Memory B cell (primary cell): Measurements from ENCODE around the gene TOM1L2.

Experiments used
- ATAC-seq: fragments of 150-1000 bp; cut with Tn5 transposase; 2 replicates; pipeline ENCODE4 v1.10.0; 2021; ENCODE audit warnings: low read depth, mild to moderate bottlenecking, moderate library complexity
- DNase-seq, 2 donors: peaks; one replicate each; pipeline ENCODE4 v3.0.0; 2022; ENCODE audit warnings: low spot score in 2 of 2
- H3K27ac Mint-ChIP-seq: one replicate; pipeline ENCODE4 v1.8.0; 2022; ENCODE audit warnings: mild to moderate bottlenecking, moderate library complexity, mixed read lengths
- H3K27me3 Mint-ChIP-seq: one replicate; pipeline ENCODE4 v1.8.0; 2022; ENCODE audit warnings: mixed read lengths
- H3K36me3 Mint-ChIP-seq: one replicate; pipeline ENCODE4 v1.8.0; 2022; ENCODE audit warnings: mild to moderate bottlenecking, mixed read lengths
- H3K4me1 Mint-ChIP-seq: one replicate; pipeline ENCODE4 v1.8.0; 2022; ENCODE audit warnings: mixed read lengths
- H3K4me3 Mint-ChIP-seq: one replicate; pipeline ENCODE4 v1.8.0; 2022; ENCODE audit warnings: mild to moderate bottlenecking, moderate library complexity, mixed read lengths
- H3K9me3 Mint-ChIP-seq: one replicate; pipeline ENCODE4 v1.8.0; 2022; ENCODE audit warnings: mixed read lengths

Gene TOM1L2

DNA sequence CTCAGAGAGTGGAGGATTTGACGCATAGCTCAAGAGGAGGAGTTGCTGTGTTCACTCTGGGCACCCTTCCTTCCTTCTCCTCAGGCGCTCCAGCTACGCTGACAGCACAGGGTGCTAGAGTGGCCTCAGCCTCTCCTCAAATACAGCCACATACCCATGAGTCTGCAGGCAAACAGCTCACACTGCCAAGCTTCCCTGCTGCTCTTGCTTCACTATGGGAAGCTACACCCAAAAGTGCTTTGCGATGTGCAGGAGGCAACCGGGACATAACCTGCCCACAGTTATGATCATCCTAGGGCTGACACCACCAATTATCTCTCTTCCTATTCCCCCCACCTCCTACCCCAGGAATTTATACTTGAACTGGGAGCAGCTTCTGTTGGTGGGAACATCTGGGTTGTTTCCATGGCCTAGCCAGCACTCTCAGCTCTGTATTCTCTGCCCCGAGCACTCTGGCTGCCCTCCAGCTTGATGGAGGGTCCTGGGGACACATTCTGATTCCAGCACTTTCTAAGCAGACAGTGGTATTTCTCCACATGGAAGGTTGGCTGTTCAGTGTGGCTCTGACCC lies 95.2 kb downstream of the TOM1L2 start:
- Mint-ChIP-seq H3K36me3 (peaks cover 13% of the 10 kb centered on the region), H3K27ac (no peak overlapping the region), H3K9me3 (no peaks in the 10 kb centered on the region), H3K4me1 (no peaks in the 10 kb centered on the region), H3K27me3 (no peaks in the 10 kb centered on the region), H3K4me3 (no peak overlapping the region)
- DNase-seq: no peak
- no peak for ATAC-seq

DNA sequence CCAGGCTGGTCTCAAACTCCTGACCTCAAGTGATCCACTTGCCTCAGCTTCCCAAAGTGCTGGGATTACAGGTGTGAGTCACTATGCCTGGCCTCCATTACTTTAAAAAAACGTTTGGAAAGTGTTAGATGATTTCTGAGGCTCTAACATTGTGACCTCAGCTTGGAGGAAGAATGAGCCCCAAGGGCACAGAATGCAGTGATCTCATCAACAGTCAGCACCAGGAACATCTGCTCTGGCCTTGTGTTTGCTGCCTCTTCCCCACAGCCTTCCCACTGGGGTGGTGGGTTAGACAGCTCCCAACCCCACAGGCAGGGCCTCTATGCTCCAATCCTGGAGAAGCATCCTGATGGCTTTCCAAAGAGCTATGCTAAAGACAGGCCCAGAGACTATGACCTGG lies 97.7 kb downstream of the TOM1L2 start:
- DNase-seq: no peak
- Mint-ChIP-seq H3K9me3 (no peaks in the 10 kb centered on the region), H3K4me3 (no peak overlapping the region), H3K36me3 (peaks cover 14% of the 10 kb centered on the region), H3K4me1 (no peaks in the 10 kb centered on the region), H3K27ac (no peak overlapping the region), H3K27me3 (no peaks in the 10 kb centered on the region)
- no peak for ATAC-seq

DNA sequence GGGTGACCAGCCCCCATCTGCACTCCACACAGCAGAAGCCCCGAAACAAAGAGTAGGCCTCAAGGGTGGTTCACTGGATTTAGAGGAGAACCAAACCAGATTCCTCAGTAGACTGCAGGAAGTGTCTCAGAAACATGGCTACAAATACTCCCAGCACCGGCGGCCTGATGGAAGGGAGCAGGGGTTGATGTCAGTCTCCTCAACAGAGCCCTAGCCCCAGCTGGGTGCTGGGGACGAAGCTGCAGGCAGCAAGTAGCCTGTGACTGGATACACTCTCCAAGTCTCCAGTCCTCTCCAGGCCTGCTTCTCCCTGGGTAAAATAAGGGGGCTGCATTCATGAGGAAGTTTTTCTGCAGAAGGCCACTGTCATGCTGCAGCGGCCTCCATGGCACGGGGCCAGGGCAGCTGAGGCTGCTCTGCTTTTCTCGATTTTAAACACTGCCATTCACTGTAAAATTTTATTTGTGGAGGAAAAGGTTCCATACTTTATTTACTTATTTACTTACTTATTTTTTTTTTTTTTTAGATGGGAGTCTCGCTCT lies 98.7 kb downstream of the TOM1L2 start:
- DNase-seq (no peak), ATAC-seq (no peak)
- Mint-ChIP-seq H3K27me3 (no peaks in the 10 kb centered on the region), H3K36me3 (peaks cover 15% of the 10 kb centered on the region), H3K4me1 (no peaks in the 10 kb centered on the region), H3K4me3 (no peak overlapping the region), H3K27ac (no peak overlapping the region), H3K9me3 (no peaks in the 10 kb centered on the region)

DNA sequence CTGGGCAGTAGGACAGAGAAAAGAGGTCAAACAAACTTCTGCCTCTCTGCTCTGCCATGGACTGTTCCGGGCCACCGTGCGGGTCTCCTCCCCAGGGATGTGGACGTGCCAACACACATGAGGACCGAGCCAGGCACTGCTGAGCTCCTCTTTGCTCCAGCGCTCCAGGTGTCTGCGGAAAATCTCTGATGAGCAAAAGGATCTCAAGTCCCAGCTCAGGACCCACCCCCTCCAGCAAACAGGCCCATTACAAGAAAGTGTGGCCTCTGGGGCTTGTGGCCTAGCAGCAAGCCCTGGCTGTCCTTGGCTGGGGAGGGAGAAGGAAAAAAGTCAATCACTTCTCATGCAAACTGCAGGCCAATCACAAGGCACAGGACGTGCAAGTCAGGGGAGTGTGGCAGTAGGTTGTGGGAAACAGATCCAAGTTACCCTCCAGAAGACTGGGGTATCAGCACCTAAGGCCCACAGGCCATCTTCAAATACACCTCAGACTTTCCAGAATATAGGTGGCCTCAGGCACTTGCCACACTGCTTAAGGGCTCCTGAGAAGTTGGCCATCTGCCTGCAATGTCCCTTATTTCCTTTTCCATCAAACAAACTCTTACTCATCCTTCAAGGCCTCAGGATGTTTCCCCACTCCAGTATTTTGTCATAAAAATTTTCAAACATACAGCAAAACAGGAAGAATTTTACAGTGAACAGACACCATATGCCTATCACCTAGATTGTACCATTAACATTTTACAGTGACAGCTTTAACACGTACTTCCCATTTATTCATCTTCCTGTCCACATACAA lies 99.5 kb downstream of the TOM1L2 start:
- Mint-ChIP-seq H3K27me3 (no peaks in the 10 kb centered on the region), H3K4me3 (no peak overlapping the region), H3K36me3 (peaks cover 13% of the 10 kb centered on the region), H3K4me1 (no peaks in the 10 kb centered on the region), H3K9me3 (no peaks in the 10 kb centered on the region), H3K27ac (no peak overlapping the region)
- no peak for ATAC-seq
- DNase-seq: no peak

DNA sequence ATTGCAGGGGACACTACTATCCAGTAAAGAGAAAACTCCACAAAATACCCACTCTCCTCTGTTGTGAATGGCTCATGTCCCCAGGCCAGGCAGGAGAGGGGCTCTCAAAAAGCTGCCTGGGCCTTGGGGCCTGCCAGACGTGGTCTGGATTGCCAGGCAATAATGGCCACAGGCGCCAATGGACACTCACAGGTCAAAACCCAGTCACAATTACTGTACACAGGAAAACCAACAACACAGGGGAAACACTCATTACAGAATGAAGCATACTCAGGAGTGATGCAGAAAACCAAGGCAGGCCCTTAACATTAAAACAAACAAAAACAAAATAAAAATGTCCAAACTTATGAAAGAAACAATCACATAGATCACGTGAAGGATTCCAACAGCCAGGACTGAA lies 100.3 kb downstream of the TOM1L2 start:
- no peak for ATAC-seq
- no peak for DNase-seq
- no peaks in the 10 kb centered on the region for H3K4me1 Mint-ChIP-seq
- H3K27ac Mint-ChIP-seq: no peak overlapping the region
- no peaks in the 10 kb centered on the region for H3K27me3 Mint-ChIP-seq
- no peaks in the 10 kb centered on the region for H3K9me3 Mint-ChIP-seq
- no peak overlapping the region for H3K4me3 Mint-ChIP-seq
- H3K36me3 Mint-ChIP-seq: peaks cover 10% of the 10 kb centered on the region

DNA sequence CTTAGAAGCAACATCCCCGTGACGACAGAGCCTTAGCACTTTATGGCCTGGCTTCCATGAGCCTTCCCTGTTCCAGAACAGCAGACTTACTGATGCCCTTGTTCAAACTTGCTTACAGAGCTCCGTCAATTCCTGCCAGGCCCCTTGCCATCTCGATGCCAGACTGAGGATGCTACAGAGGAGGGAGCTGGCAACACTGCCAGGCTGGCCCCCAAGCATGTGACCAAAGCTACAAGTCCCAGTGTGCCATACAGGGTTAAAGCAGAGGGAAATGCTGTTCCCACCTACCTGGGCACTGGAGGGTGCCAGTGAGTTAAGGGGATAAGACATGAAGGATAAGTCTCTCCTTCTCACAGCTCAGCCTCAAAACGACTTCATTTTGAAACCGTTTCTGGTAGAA lies 102.0 kb downstream of the TOM1L2 start:
- H3K9me3 Mint-ChIP-seq: no peaks in the 10 kb centered on the region
- no peaks in the 10 kb centered on the region for H3K4me1 Mint-ChIP-seq
- DNase-seq (no peak), ATAC-seq (no peak)
- H3K36me3 Mint-ChIP-seq: peaks cover 6% of the 10 kb centered on the region
- H3K27me3 Mint-ChIP-seq: no peaks in the 10 kb centered on the region
- H3K27ac Mint-ChIP-seq: no peak overlapping the region
- no peak overlapping the region for H3K4me3 Mint-ChIP-seq

DNA sequence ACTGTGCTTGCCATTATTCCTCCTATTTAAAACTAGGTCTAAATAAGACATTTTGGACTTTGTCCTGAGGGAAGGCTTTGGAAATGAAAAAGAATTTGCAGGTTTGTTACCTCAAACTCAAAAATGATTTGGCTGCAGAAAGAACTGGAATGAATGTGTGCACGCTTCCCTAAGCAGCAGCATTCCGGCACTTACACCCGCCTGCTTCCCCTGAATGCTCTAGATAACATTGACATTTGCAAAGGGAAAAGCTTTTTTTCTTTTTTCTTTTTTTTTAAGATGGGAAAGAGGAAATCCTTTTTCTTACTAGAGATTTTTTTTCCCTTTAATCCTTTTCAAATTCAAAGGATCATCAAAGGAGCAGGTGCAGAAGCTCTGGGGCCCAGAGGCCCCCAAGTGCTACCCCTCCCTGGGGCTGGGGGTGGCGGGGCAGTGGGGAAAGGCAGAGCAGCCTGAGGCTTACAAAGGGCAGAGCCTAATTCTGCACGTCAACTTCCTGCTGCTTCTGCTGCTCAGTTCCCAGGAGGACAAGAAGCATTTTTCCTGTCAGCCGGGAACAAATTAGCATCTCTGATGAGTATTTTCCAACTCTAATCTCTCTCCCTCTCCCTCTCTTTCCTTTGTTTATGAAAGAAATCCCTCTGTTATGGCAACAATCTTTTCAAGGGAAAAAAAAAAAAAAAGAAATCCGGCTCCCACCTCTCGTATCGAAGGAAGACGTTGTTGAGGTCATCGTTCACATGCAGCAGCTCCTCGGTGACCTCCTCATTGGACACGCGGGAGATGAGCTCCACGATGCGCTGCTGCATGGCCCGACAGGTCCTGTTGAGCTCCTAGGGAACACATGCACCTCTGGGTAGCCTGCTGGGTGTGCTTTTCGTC lies 103.3 kb downstream of the TOM1L2 start:
- Mint-ChIP-seq H3K4me3 (no peak overlapping the region), H3K9me3 (no peaks in the 10 kb centered on the region), H3K4me1 (no peaks in the 10 kb centered on the region), H3K36me3 (peaks cover 6% of the 10 kb centered on the region), H3K27ac (no peak overlapping the region), H3K27me3 (no peaks in the 10 kb centered on the region)
- ATAC-seq (no peak), DNase-seq (no peak)

DNA sequence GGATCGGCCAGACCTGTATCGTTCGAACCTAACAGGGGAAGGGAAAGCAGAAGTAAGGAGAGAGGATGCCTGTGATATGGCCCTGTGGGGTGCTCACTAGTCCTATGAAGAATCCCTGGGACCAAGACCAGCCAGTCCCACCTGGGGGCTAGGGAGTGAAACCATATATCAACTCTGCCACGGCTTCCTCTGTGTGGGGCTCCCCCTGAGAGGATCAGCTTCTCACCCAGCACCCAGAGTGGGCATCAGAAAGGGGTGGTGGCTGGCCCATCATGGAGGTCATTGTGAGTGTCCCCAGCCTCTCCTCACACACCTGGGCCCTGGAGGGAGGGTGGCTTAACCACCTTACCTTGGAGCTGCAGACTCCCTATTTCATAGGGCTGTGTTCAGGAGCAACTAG lies 105.3 kb downstream of the TOM1L2 start:
- no peaks in the 10 kb centered on the region for H3K9me3 Mint-ChIP-seq
- no peaks in the 10 kb centered on the region for H3K4me1 Mint-ChIP-seq
- no peak overlapping the region for H3K27ac Mint-ChIP-seq
- peaks cover 6% of the 10 kb centered on the region for H3K36me3 Mint-ChIP-seq
- ATAC-seq: no peak
- H3K27me3 Mint-ChIP-seq: no peaks in the 10 kb centered on the region
- no peak overlapping the region for H3K4me3 Mint-ChIP-seq
- DNase-seq: no peak

DNA sequence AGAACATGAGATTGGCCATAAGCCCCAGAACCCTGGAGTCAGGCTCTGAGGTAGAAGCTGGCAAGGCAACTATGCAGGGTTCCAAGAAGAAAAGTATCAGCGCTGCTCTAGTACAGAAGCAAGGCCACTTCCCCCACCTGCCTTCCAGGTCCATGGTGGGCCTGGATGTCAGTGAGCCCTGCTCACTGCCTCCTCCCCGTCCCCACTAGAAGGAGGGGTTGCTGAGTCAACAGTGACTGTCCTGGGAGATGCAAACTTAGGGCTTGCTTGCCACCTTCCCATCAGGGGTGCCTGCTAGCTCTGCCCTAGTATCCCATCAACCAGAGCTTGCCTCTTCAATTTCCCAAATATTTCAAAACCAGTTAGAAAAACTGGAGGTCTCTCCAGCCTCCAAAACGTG lies 105.8 kb downstream of the TOM1L2 start:
- Mint-ChIP-seq H3K36me3 (peaks cover 6% of the 10 kb centered on the region), H3K27me3 (no peaks in the 10 kb centered on the region), H3K9me3 (no peaks in the 10 kb centered on the region), H3K4me1 (no peaks in the 10 kb centered on the region), H3K27ac (no peak overlapping the region), H3K4me3 (no peak overlapping the region)
- DNase-seq (no peak), ATAC-seq (no peak)

DNA sequence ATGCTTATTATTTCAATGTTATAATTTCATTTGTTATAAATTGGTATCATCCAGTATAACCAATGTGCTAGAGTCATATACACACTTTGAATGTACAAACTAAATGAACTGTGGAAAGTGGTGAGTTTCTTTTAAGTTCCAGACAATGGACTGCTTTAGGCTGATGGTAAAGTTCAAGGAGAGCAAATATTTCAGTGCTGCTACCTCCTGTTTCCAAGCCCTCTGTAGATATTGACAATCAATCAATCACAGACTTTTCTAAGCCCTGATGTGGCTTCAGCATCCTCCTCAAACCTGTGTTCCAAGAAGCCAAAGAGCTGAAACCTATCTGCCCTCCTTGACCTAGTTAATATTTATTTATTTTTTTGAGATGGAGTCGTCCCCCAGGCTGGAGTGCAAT lies 107.2 kb downstream of the TOM1L2 start:
- Mint-ChIP-seq H3K4me1 (no peaks in the 10 kb centered on the region), H3K27me3 (no peaks in the 10 kb centered on the region), H3K9me3 (no peaks in the 10 kb centered on the region), H3K36me3 (peaks cover 6% of the 10 kb centered on the region), H3K27ac (no peak overlapping the region), H3K4me3 (no peak overlapping the region)
- DNase-seq (no peak), ATAC-seq (no peak)

DNA sequence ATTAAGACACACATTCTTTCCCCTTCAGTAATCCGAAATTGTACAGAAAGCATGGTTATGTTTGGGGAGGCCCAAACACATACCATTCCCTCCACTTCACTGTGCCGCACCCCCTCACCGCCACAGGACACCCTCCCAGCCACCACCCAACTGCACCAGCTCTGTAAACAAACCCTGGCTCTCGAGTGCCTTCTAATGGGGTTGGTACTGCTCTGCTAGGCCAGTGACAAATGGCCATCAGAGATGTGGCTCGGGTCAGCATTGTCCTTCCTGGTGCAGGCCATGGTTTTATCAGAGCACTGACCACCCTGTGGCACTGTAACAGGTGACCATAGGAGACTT lies 111.5 kb downstream of the TOM1L2 start:
- no peak for DNase-seq
- H3K36me3 Mint-ChIP-seq: no peaks in the 10 kb centered on the region
- no peaks in the 10 kb centered on the region for H3K4me1 Mint-ChIP-seq
- no peaks in the 10 kb centered on the region for H3K27me3 Mint-ChIP-seq
- no peak for ATAC-seq
- no peak overlapping the region for H3K4me3 Mint-ChIP-seq
- H3K9me3 Mint-ChIP-seq: no peaks in the 10 kb centered on the region
- no peak overlapping the region for H3K27ac Mint-ChIP-seq

DNA sequence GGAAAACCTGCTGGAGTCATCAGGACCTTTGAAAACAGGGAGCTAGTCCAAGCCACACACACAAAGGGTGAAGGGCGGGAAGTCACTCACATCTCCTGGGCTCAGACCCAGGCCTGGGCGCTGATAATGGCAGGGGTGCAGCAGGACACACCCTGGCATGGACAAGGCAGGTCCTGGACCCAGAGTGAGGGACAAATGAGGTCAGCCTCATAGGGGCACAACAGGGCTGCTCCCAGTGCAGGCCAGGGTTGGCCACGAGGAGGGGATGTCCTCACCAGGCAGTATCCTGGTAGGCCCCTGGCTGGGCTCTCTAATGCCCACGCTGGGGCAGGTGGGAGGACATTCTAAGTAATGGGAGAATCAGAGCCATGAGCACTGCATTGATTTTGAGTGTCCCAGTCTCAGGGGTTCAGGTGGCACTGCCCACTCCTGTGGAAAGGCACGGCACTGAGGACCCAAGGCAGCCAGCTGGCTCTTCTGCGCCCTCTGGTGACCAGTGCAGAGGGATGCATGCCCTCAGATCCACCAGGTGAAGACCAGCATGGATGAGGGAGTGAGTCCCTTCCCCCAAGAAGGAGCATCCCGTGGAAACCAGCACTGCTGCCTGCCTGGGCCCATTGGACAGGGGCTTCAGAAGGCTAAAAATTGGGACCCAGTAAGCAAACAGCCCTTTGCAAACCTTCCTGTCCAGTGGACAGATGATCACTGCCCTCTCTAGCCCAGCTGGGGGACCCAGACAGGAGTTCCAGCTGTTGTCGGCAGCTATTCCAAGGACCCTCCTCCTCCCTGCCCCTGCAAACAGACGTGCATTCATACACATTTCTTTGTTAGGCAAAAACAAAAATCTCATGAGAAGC lies 112.1 kb downstream of the TOM1L2 start:
- DNase-seq (peak; percentile 71 to 79), ATAC-seq (peak; percentile 98)
- Mint-ChIP-seq H3K4me3 (no peak overlapping the region), H3K27me3 (no peaks in the 10 kb centered on the region), H3K9me3 (no peaks in the 10 kb centered on the region), H3K36me3 (no peaks in the 10 kb centered on the region), H3K4me1 (no peaks in the 10 kb centered on the region), H3K27ac (no peak overlapping the region)

DNA sequence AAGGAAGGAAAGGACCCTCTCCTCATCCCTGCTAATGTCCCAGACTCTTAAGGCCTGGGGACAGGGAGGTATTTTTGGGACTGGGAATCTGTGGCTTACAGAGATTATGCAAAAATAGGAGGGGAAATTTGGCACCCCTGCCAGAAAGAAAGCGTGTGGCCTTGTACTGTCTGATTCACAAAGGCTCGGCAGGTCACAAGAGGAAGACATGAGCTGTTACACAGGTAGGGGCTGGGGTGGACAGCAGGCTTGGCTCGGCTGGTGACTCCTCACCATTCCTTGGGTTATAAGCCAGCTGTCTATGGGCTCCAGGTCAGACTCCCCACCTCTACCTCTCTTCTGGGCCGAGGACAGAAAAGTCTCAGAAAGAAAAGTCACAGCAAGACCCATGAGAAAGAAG lies 114.7 kb downstream of the TOM1L2 start:
- Mint-ChIP-seq H3K9me3 (no peaks in the 10 kb centered on the region), H3K4me1 (no peaks in the 10 kb centered on the region), H3K27me3 (no peaks in the 10 kb centered on the region), H3K27ac (no peak overlapping the region), H3K36me3 (no peaks in the 10 kb centered on the region), H3K4me3 (no peak overlapping the region)
- DNase-seq (no peak), ATAC-seq (no peak)
